ENCODE data around the gene AP1G2. TPM values are rescaled to one million over a fixed set of nuclear protein-coding genes. Genes with fewer than 3 reads are reported as not detected.
A peak's percentile ranks its signal among the peaks of the same experiment; 100 is the strongest.

The AP1G2 gene
- total and polyA plus RNA-seq, 2 of the 13 experiments (the other 11 are each of a cell fraction or from before 2014, with no cell fraction given), result 96.9 to 611 TPM

DNA sequence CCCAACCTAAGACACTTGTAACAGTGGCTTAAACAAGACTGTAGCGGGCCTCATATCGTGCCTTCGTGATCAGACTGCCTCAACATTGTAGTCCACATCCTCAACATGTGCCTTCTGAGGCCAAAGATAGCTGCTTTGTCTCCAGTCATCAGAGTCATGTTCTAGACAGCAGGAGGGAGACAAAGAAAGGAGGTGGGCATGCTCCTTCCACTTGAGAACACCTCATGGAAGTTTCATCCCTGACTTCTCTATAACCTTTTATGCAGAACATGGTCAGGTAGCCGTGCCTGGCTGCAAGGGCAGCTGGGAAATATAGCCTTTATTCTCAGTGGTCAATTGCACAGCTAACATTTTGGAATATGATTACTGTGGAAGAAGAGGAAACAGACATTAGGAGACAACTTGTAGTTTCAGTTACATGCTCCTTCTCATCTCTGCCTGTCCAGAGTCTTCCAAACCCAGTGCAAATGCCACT lies 43.3 kb upstream of the AP1G2 start (continued):
- TF ChIP-seq BCL3 (CRISPR knock-in tag; IDR thresholded peaks at IDR 0.05), result no peak
- peak; percentile 60; the same call in 1 of the 2 replicates for TF ChIP-seq ZNF143 (CRISPR knock-in tag; IDR thresholded peaks at IDR 0.05)
- TF ChIP-seq BRD4 (CRISPR knock-in tag; IDR thresholded peaks at IDR 0.05), result peak; percentile 43; the same call in 1 of the 2 replicates
- TF ChIP-seq SMARCC2 (IDR thresholded peaks at IDR 0.05), result no peak
- no peak for TF ChIP-seq RFX1 (IDR thresholded peaks at IDR 0.05)
- TF ChIP-seq, protein P1, sequence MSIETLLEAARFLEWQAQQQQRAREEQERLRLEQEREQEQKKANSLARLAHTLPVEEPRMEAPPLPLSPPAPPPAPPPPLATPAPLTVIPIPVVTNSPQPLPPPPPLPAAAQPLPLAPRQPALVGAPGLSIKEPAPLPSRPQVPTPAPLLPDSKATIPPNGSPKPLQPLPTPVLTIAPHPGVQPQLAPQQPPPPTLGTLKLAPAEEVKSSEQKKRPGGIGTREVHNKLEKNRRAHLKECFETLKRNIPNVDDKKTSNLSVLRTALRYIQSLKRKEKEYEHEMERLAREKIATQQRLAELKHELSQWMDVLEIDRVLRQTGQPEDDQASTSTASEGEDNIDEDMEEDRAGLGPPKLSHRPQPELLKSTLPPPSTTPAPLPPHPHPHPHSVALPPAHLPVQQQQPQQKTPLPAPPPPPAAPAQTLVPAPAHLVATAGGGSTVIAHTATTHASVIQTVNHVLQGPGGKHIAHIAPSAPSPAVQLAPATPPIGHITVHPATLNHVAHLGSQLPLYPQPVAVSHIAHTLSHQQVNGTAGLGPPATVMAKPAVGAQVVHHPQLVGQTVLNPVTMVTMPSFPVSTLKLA (IDR thresholded peaks at IDR 0.05), result no peak
- 0 out of 2 replicates have a peak, but pooled peaks have one; percentile 34 for TF ChIP-seq ZNF619 (CRISPR knock-in tag; IDR thresholded peaks at IDR 0.05)
- 0 out of 2 replicates have a peak, but pooled peaks have one; percentile 73 for TF ChIP-seq ZNF318 (CRISPR knock-in tag; IDR thresholded peaks at IDR 0.05)
- TF ChIP-seq ZNF101 (CRISPR knock-in tag; IDR thresholded peaks at IDR 0.05; ENCODE audit: borderline replicate concordance, low read depth), result no peak
- TF ChIP-seq ZHX2 (IDR thresholded peaks at IDR 0.05; ENCODE audit: low read depth), result no peak
- TF ChIP-seq ZHX2 (CRISPR knock-in tag; IDR thresholded peaks at IDR 0.05; ENCODE audit: borderline replicate concordance), result no peak
- 0 out of 2 replicates have a peak, but pooled peaks have one; percentile 39 for TF ChIP-seq NCOA5 (CRISPR knock-in tag; IDR thresholded peaks at IDR 0.05)
- TF ChIP-seq FOSL1 (CRISPR knock-in tag; IDR thresholded peaks at IDR 0.05; ENCODE audit: borderline replicate concordance), result no peak
